Rectal smooth muscle tissue (tissue), 1 donor: ENCODE results near the gene PIK3C2G.
"Not testable (repeated sequence)": the region's sequence is repeated elsewhere in the genome, so short reads cannot be mapped to it uniquely, and the experiment has no call there.

Source experiments
- H3K27ac ChIP-seq: one replicate; pipeline ENCODE4 v1.7.0; 2013; ENCODE audit warnings: low read depth, low read length, inconsistent platforms
- H3K27me3 ChIP-seq: one replicate; pipeline ENCODE4 v1.7.0; 2013; ENCODE audit warnings: low read length; ENCODE audit not compliant: control insufficient read depth, insufficient read depth
- H3K36me3 ChIP-seq: one replicate; pipeline ENCODE4 v1.7.0; 2013; ENCODE audit warnings: low read length; ENCODE audit not compliant: control insufficient read depth, insufficient read depth
- H3K4me1 ChIP-seq: one replicate; pipeline ENCODE4 v1.7.0; 2013; ENCODE audit warnings: low read length; ENCODE audit not compliant: control insufficient read depth, insufficient read depth
- H3K4me3 ChIP-seq: one replicate; pipeline ENCODE4 v1.7.0; 2013; ENCODE audit warnings: low read length
- H3K9ac ChIP-seq: one replicate; pipeline ENCODE4 v1.7.0; 2013; ENCODE audit warnings: low read length

Gene PIK3C2G

GRCh38 chr12:18261273-18261672, at the start of gene PIK3C2G:
Gene PIK3C2G, plus strand, starts transcription at chr12:18261518. Its CDS starts 20,564 bp downstream, at chr12:18282082.
- Histone ChIP-seq H3K27me3 (no peaks in the 10 kb centered on the region), H3K4me3 (no peak within 1 kb of the TSS), H3K27ac (no peak within 1 kb of the TSS)

GRCh38 chr12:18217966-18218365, 43.4 kb upstream of the PIK3C2G start:
- H3K27me3 ChIP-seq: no peaks in the 10 kb centered on the region
- no peak overlapping the region for H3K9ac ChIP-seq
- H3K36me3 ChIP-seq: no peaks in the 10 kb centered on the region
- H3K27ac ChIP-seq: no peak overlapping the region
- no peak overlapping the region for H3K4me3 ChIP-seq
- H3K4me1 ChIP-seq: no peaks in the 10 kb centered on the region

More at GRCh38 chr12:18261273-18261672, at the start of gene PIK3C2G:
- Histone ChIP-seq H3K36me3 (no peaks in the 10 kb centered on the region), H3K9ac (no peak within 1 kb of the TSS), H3K4me1 (no peaks in the 10 kb centered on the region)

- no peak overlapping the region for H3K9ac ChIP-seq
- H3K27ac ChIP-seq: no peak overlapping the region
These were observed 39.6 kb upstream of the PIK3C2G start for GRCh38 chr12:18221726-18222125.

GRCh38 chr12:18222699-18223098, 38.6 kb upstream of the PIK3C2G start:
- Histone ChIP-seq H3K4me3 (no peak overlapping the region), H3K4me1 (no peaks in the 10 kb centered on the region), H3K36me3 (no peaks in the 10 kb centered on the region), H3K9ac (no peak overlapping the region), H3K27ac (no peak overlapping the region), H3K27me3 (no peaks in the 10 kb centered on the region)

More at GRCh38 chr12:18221726-18222125, 39.6 kb upstream of the PIK3C2G start:
- no peaks in the 10 kb centered on the region for H3K4me1 ChIP-seq
- no peaks in the 10 kb centered on the region for H3K27me3 ChIP-seq
- H3K4me3 ChIP-seq: no peak overlapping the region
- H3K36me3 ChIP-seq: no peaks in the 10 kb centered on the region

- Histone ChIP-seq H3K4me1 (no peaks in the 10 kb centered on the region), H3K9ac (no peak overlapping the region), H3K27me3 (no peaks in the 10 kb centered on the region), H3K36me3 (no peaks in the 10 kb centered on the region), H3K27ac (no peak overlapping the region), H3K4me3 (no peak overlapping the region)
These were observed 36.6 kb upstream of the PIK3C2G start for GRCh38 chr12:18224745-18225144.

- no peaks in the 10 kb centered on the region for H3K4me1 ChIP-seq
- no peak overlapping the region for H3K4me3 ChIP-seq
- no peak overlapping the region for H3K9ac ChIP-seq
- no peaks in the 10 kb centered on the region for H3K36me3 ChIP-seq
- no peaks in the 10 kb centered on the region for H3K27me3 ChIP-seq
- H3K27ac ChIP-seq: no peak overlapping the region
These were observed 21.8 kb upstream of the PIK3C2G start for GRCh38 chr12:18239526-18239925.

- no peak overlapping the region for H3K9ac ChIP-seq
- no peak overlapping the region for H3K4me3 ChIP-seq
- no peak overlapping the region for H3K27ac ChIP-seq
- no peaks in the 10 kb centered on the region for H3K27me3 ChIP-seq
- H3K4me1 ChIP-seq: no peaks in the 10 kb centered on the region
- H3K36me3 ChIP-seq: no peaks in the 10 kb centered on the region
These were observed 18.8 kb upstream of the PIK3C2G start for GRCh38 chr12:18242380-18243089.

- H3K9ac ChIP-seq: no peak overlapping the region
These were observed 18.1 kb upstream of the PIK3C2G start for GRCh38 chr12:18243238-18243637.

GRCh38 chr12:18246066-18246465, 15.3 kb upstream of the PIK3C2G start:
- no peaks in the 10 kb centered on the region for H3K4me1 ChIP-seq
- no peaks in the 10 kb centered on the region for H3K27me3 ChIP-seq
- no peak overlapping the region for H3K9ac ChIP-seq
- no peak overlapping the region for H3K4me3 ChIP-seq
- no peak overlapping the region for H3K27ac ChIP-seq
- no peaks in the 10 kb centered on the region for H3K36me3 ChIP-seq

More at GRCh38 chr12:18243238-18243637, 18.1 kb upstream of the PIK3C2G start:
- Histone ChIP-seq H3K27ac (no peak overlapping the region), H3K4me1 (no peaks in the 10 kb centered on the region), H3K27me3 (no peaks in the 10 kb centered on the region), H3K36me3 (no peaks in the 10 kb centered on the region), H3K4me3 (no peak overlapping the region)

- Histone ChIP-seq H3K4me3 (no peak overlapping the region), H3K27ac (no peak overlapping the region), H3K36me3 (no peaks in the 10 kb centered on the region), H3K9ac (no peak overlapping the region), H3K27me3 (no peaks in the 10 kb centered on the region), H3K4me1 (no peaks in the 10 kb centered on the region)
These were observed 10.9 kb upstream of the PIK3C2G start for GRCh38 chr12:18250313-18250916.

- H3K4me3 ChIP-seq: no peak overlapping the region
- H3K27me3 ChIP-seq: no peaks in the 10 kb centered on the region
- no peaks in the 10 kb centered on the region for H3K36me3 ChIP-seq
- no peak overlapping the region for H3K27ac ChIP-seq
- no peak overlapping the region for H3K9ac ChIP-seq
- H3K4me1 ChIP-seq: no peaks in the 10 kb centered on the region
These were observed 7.2 kb upstream of the PIK3C2G start for GRCh38 chr12:18254081-18254480.

GRCh38 chr12:18255004-18255403, 6.3 kb upstream of the PIK3C2G start:
- not testable (repeated sequence) for H3K27ac ChIP-seq

GRCh38 chr12:18257251-18257650, 4.1 kb upstream of the PIK3C2G start:
- no peak overlapping the region for H3K27ac ChIP-seq
- no peak overlapping the region for H3K9ac ChIP-seq
- no peaks in the 10 kb centered on the region for H3K36me3 ChIP-seq
- H3K4me3 ChIP-seq: no peak overlapping the region
- H3K4me1 ChIP-seq: no peaks in the 10 kb centered on the region
- no peaks in the 10 kb centered on the region for H3K27me3 ChIP-seq

More at GRCh38 chr12:18255004-18255403, 6.3 kb upstream of the PIK3C2G start:
- not testable (repeated sequence) for H3K4me1 ChIP-seq, H3K36me3 ChIP-seq, H3K9ac ChIP-seq, H3K4me3 ChIP-seq, H3K27me3 ChIP-seq
